CD14-positive monocyte (primary cell): Measurements from ENCODE around the gene NEDD4L. TPM values are rescaled to one million over a fixed set of nuclear protein-coding genes. Genes with fewer than 3 reads are reported as not detected.

ENCODE experiments used
- DNase-seq, 3 donors: peaks; one replicate each; pipeline ENCODE4 v3.0.0-alpha.2; 2011 to 2022
- H2AFZ ChIP-seq: 2 replicates; pipeline ENCODE4 v1.6.0; 2012; ENCODE audit warnings: mild to moderate bottlenecking, low read depth, low read length, inconsistent platforms; ENCODE audit not compliant: insufficient read depth, poor library complexity, severe bottlenecking
- H3K27ac ChIP-seq, 2 donors: 1 replicate in 1 of 2; 2 replicates in 1 of 2; pipeline ENCODE4 v1.5.1; 2012 to 2013; ENCODE audit warnings: low read length in 2 of 2, control low read depth in 1 of 2, inconsistent platforms in 1 of 2, low read depth in 1 of 2, mild to moderate bottlenecking in 1 of 2
- H3K27me3 ChIP-seq, 2 donors: one replicate each; pipeline versions ENCODE4 v1.6.0 to v1.6.1; 2011 to 2013; ENCODE audit warnings: low read length in 2 of 2; ENCODE audit not compliant: control insufficient read depth in 2 of 2, insufficient read depth in 2 of 2
- H3K36me3 ChIP-seq, 2 donors: replicated peaks in 1 of 2; 1 replicate in 1 of 2; 2 replicates in 1 of 2; pipeline versions ENCODE4 v1.5.1 to v1.6.1; 2012 to 2013; ENCODE audit warnings: low read length in 2 of 2, control low read depth in 1 of 2, inconsistent platforms in 1 of 2, mild to moderate bottlenecking in 1 of 2; ENCODE audit not compliant: insufficient read depth in 2 of 2, control insufficient read depth in 1 of 2
- H3K4me1 ChIP-seq, 2 donors: 1 replicate in 1 of 2; 2 replicates in 1 of 2; pipeline versions ENCODE4 v1.5.1 to v1.6.1; 2012 to 2013; ENCODE audit warnings: low read length in 2 of 2, control low read depth in 1 of 2, inconsistent platforms in 1 of 2, mild to moderate bottlenecking in 1 of 2, moderate library complexity in 1 of 2; ENCODE audit not compliant: insufficient read depth in 2 of 2, control insufficient read depth in 1 of 2
- H3K4me2 ChIP-seq: replicated peaks from 2 replicates; pipeline ENCODE3; 2012; ENCODE audit warnings: low read length, moderate library complexity, mild to moderate bottlenecking; ENCODE audit not compliant: poor library complexity, severe bottlenecking; ENCODE audit errors: extremely low read depth
- H3K4me3 ChIP-seq, 3 experiments: fragments of 200-600 bp in 1 of 3; sonication (generic) in 1 of 3; replicated peaks in 1 of 3; 1 replicate in 2 of 3; 2 replicates in 1 of 3; pipeline ENCODE4 v1.5.1; 2011 to 2013; ENCODE audit warnings: low read length in 3 of 3, mild to moderate bottlenecking in 3 of 3, control low read depth in 2 of 3, low read depth in 2 of 3, inconsistent platforms in 1 of 3, moderate library complexity in 1 of 3
- H3K79me2 ChIP-seq: 2 replicates; pipeline ENCODE4 v1.6.0; 2012; ENCODE audit warnings: mild to moderate bottlenecking, control low read depth, inconsistent platforms, low read length, moderate library complexity; ENCODE audit not compliant: insufficient read depth
- H3K9ac ChIP-seq: 2 replicates; pipeline ENCODE4 v1.6.0; 2017; ENCODE audit warnings: low read length, mild to moderate bottlenecking; ENCODE audit not compliant: insufficient read depth, poor library complexity, severe bottlenecking
- H3K9me3 ChIP-seq, 2 donors: replicated peaks in 1 of 2; 1 replicate in 1 of 2; 2 replicates in 1 of 2; pipeline versions ENCODE4 v1.5.1 to v1.6.1; 2012 to 2013; ENCODE audit warnings: low read length in 2 of 2, control low read depth in 1 of 2; ENCODE audit not compliant: control insufficient read depth in 1 of 2, insufficient read depth in 1 of 2
- H4K20me1 ChIP-seq: 2 replicates; pipeline ENCODE4 v1.6.0; 2012; ENCODE audit warnings: mild to moderate bottlenecking, low read length, control low read depth, moderate library complexity; ENCODE audit not compliant: insufficient read depth
- H3K27ac Mint-ChIP-seq, 7 donors: one replicate each; pipeline ENCODE4 v1.8.0; 2020; ENCODE audit warnings: mild to moderate bottlenecking in 7 of 7, mixed read lengths in 7 of 7, moderate library complexity in 6 of 7, inconsistent platforms in 2 of 7
- H3K27me3 Mint-ChIP-seq, 3 donors: one replicate each; pipeline ENCODE4 v1.8.0; 2021 to 2022; ENCODE audit warnings: low read depth in 3 of 3, mild to moderate bottlenecking in 3 of 3, mixed read lengths in 3 of 3, moderate library complexity in 3 of 3, inconsistent platforms in 1 of 3
- H3K36me3 Mint-ChIP-seq, 2 donors: one replicate each; pipeline ENCODE4 v1.8.0; 2020; ENCODE audit warnings: mixed read lengths in 2 of 2, inconsistent platforms in 1 of 2, mild to moderate bottlenecking in 1 of 2
- H3K4me1 Mint-ChIP-seq: one replicate; pipeline ENCODE4 v1.8.0; 2020; ENCODE audit warnings: mild to moderate bottlenecking, mixed read lengths
- H3K4me3 Mint-ChIP-seq, 2 donors: one replicate each; pipeline ENCODE4 v1.8.0; 2020; ENCODE audit warnings: mild to moderate bottlenecking in 2 of 2, mixed read lengths in 2 of 2, moderate library complexity in 1 of 2
- H3K9me3 Mint-ChIP-seq, 7 donors: one replicate each; pipeline ENCODE4 v1.8.0; 2020 to 2022; ENCODE audit warnings: mixed read lengths in 7 of 7, mild to moderate bottlenecking in 6 of 7, moderate library complexity in 6 of 7, inconsistent platforms in 2 of 7
- CTCF ChIP-seq: fragments of 200-600 bp; IDR thresholded peaks from one replicate; pipeline ENCODE4 v1.8.0; 2022; ENCODE audit warnings: antibody characterized with exemption, mild to moderate bottlenecking
- WGBS: methylation state at CpG from one replicate; pipeline ENCODE4 v1.1.5; 2013; ENCODE audit warnings: missing lambda C conversion rate; ENCODE audit not compliant: insufficient coverage; 5-methylcytosine and 5-hydroxymethylcytosine counted together
- intact Hi-C, 2 donors: fragments of 100-400 bp; cut with micrococcal nuclease; formaldehyde crosslinking; loops; one replicate each; pipeline versions ENCODE4 v1.15.0 to v1.15.1; 2023
- polyA plus RNA-seq, 3 donors: library from polyadenylated mRNA; depleted of rRNA in 1 of 3; unstranded in 2 of 3; stranded (reverse) in 1 of 3; fragments of 300-500 nt in 2 of 3; fragments of >200 nt in 1 of 3; fragmentation: Illumina TruSeq in 2 of 3; gene quantifications; 1 replicate in 2 of 3; 2 replicates in 1 of 3; pipeline ENCODE4 v1.2.3, GENCODE V29; 2012 to 2021

The NEDD4L gene
- polyA plus RNA-seq, 3 donors: 2.5 to 5.2 (median 4.5) TPM

- H3K27ac Mint-ChIP-seq: no peak overlapping the region
- no peaks in the 10 kb centered on the region for H3K36me3 Mint-ChIP-seq
These were observed 14.7 kb downstream of the NEDD4L start for GRCh38 chr18:58058720-58059119.

GRCh38 chr18:58060254-58060653 lies 16.2 kb downstream of the NEDD4L start:
- no peaks in the 10 kb centered on the region for H3K36me3 Mint-ChIP-seq
- H3K27me3 ChIP-seq: no peaks in the 10 kb centered on the region
- H3K9me3 Mint-ChIP-seq: peaks cover 0 to 3% (median 0%) of the 10 kb centered on the region in 7 donors
- no peaks in the 10 kb centered on the region for H3K36me3 ChIP-seq
- TF ChIP-seq CTCF: no peak
- no peak for DNase-seq
- no peak overlapping the region for H3K27ac Mint-ChIP-seq
- H3K4me1 ChIP-seq: no peaks in the 10 kb centered on the region
- H3K4me2 ChIP-seq: no peak overlapping the region
- no peaks in the 10 kb centered on the region for H3K79me2 ChIP-seq
- H3K27ac ChIP-seq: no peak overlapping the region
- no peaks in the 10 kb centered on the region for H3K9me3 ChIP-seq
- H3K4me3 ChIP-seq: no peak overlapping the region
- H3K9ac ChIP-seq: no peak overlapping the region
- no peaks in the 10 kb centered on the region for H3K4me1 Mint-ChIP-seq
- H3K4me3 Mint-ChIP-seq: no peak overlapping the region
- intact Hi-C loops: no loop called here
- no peak overlapping the region for H2AFZ ChIP-seq
- H4K20me1 ChIP-seq: no peaks in the 10 kb centered on the region
- H3K27me3 Mint-ChIP-seq: peaks cover 0 to 1% (median 0%) of the 10 kb centered on the region in 3 donors
- 100% methylated on average over 1 of the region's 5 CpGs for WGBS

More at GRCh38 chr18:58058720-58059119, 14.7 kb downstream of the NEDD4L start:
- peaks cover 6% of the 10 kb centered on the region for H3K4me1 Mint-ChIP-seq
- no peak for DNase-seq
- H3K36me3 ChIP-seq: no peaks in the 10 kb centered on the region
- H3K27ac ChIP-seq: no peak overlapping the region
- no peaks in the 10 kb centered on the region for H3K4me1 ChIP-seq
- no peak overlapping the region for H2AFZ ChIP-seq
- WGBS: no CpG with 5 or more reads among the region's 3 CpGs
- no peaks in the 10 kb centered on the region for H3K27me3 Mint-ChIP-seq
- H3K79me2 ChIP-seq: no peaks in the 10 kb centered on the region
- no peak overlapping the region for H3K4me3 Mint-ChIP-seq
- peaks cover 0 to 3% (median 0%) of the 10 kb centered on the region in 7 donors for H3K9me3 Mint-ChIP-seq
- no peaks in the 10 kb centered on the region for H3K27me3 ChIP-seq
- intact Hi-C loops: no loop called here
- no peak overlapping the region for H3K4me3 ChIP-seq
- no peak overlapping the region for H3K9ac ChIP-seq
- H3K4me2 ChIP-seq: no peak overlapping the region
- H4K20me1 ChIP-seq: no peaks in the 10 kb centered on the region
- no peak for TF ChIP-seq CTCF
- no peaks in the 10 kb centered on the region for H3K9me3 ChIP-seq
